GM12892 (cell line): ENCODE measurements around the gene HDAC4.

Experiments used
- POLR2A ChIP-seq: IDR thresholded peaks from 2 replicates; pipeline ENCODE4 v1.6.1; 2011; ENCODE audit warnings: low read depth, low read length, control low read depth
- POLR2AphosphoS5 ChIP-seq: IDR thresholded peaks from 2 replicates; pipeline ENCODE4 v1.6.1; 2011; ENCODE audit warnings: low read depth, low read length, control low read depth

- TF ChIP-seq POLR2A = no peak
- TF ChIP-seq POLR2AphosphoS5 = no peak
Observed at GRCh38 chr2:239374896-239375277, 25.9 kb downstream of the HDAC4 start.
